Activated CD4-positive, CD25-positive, alpha-beta regulatory T cell treated with anti-CD3 and anti-CD28 coated beads, Interleukin-2, amount 50 U/mL, for 16 hours (primary cell): ENCODE measurements around the gene IARS1.

ENCODE experiments used
- DNase-seq: peaks from one replicate; pipeline ENCODE4 v3.0.0-alpha.2; 2020; ENCODE audit warnings: low read depth, low spot score

IARS1 gene

GRCh38 chr9:92293452-92294296 lies at the start of gene IARS1:
Gene IARS1 (minus strand): TSS chr9:92293697. CDS start chr9:92289419, 4,278 bp downstream.
- DNase-seq = peak; percentile 99

GRCh38 chr9:92342825-92343488 lies 49.5 kb upstream of the IARS1 start:
- no peak for DNase-seq

- DNase-seq = no peak
These were observed 48.1 kb upstream of the IARS1 start for GRCh38 chr9:92341578-92341977.

GRCh38 chr9:92333282-92333634 lies 39.8 kb upstream of the IARS1 start:
- DNase-seq = no peak

GRCh38 chr9:92332577-92333281 lies 39.2 kb upstream of the IARS1 start:
- no peak for DNase-seq

- DNase-seq = no peak
These were observed 34.7 kb upstream of the IARS1 start for GRCh38 chr9:92328225-92328624.

GRCh38 chr9:92327283-92327850 lies 33.9 kb upstream of the IARS1 start:
- no peak for DNase-seq

- no peak for DNase-seq
These were observed 32.5 kb upstream of the IARS1 start for GRCh38 chr9:92325991-92326500.

- DNase-seq = peak; percentile 74
These were observed 31.9 kb upstream of the IARS1 start, which contains the start of the genes CENPP and NOL8 for GRCh38 chr9:92325269-92325990. Gene CENPP (plus strand): TSS chr9:92325953. Gene NOL8 (minus strand): TSS chr9:92325350. CDS start chr9:92324161, 1,189 bp downstream.

- no peak for DNase-seq
These were observed 31.4 kb upstream of the IARS1 start for GRCh38 chr9:92324889-92325268.

GRCh38 chr9:92324431-92324830 lies 30.9 kb upstream of the IARS1 start:
- DNase-seq = no peak

GRCh38 chr9:92315456-92315855 lies 22.0 kb upstream of the IARS1 start:
- DNase-seq = no peak

- DNase-seq = no peak
These were observed 20.1 kb upstream of the IARS1 start for GRCh38 chr9:92313624-92314012.

- DNase-seq = no peak
These were observed 19.6 kb upstream of the IARS1 start for GRCh38 chr9:92312887-92313623.

- DNase-seq = no peak
These were observed 17.1 kb upstream of the IARS1 start for GRCh38 chr9:92310562-92310961.

GRCh38 chr9:92308893-92309292 lies 15.4 kb upstream of the IARS1 start:
- no peak for DNase-seq

- no peak for DNase-seq
These were observed 7.4 kb upstream of the IARS1 start for GRCh38 chr9:92300936-92301335.

- DNase-seq = no peak
These were observed 5.6 kb upstream of the IARS1 start for GRCh38 chr9:92299116-92299515.

- DNase-seq = no peak
These were observed 4.5 kb upstream of the IARS1 start for GRCh38 chr9:92298036-92298435.

- no peak for DNase-seq
These were observed 4.1 kb upstream of the IARS1 start for GRCh38 chr9:92297611-92298010.
